ENCODE data around the gene KREMEN1. TPM values are rescaled to one million over a fixed set of nuclear protein-coding genes. Genes with fewer than 3 reads are reported as not detected.
A peak's percentile ranks its signal among the peaks of the same experiment; 100 is the strongest.

Gene KREMEN1
- total RNA-seq, 3 donors from 2014 or later: 18.3 to 35.1 (median 28.6) TPM

- Histone ChIP-seq H3K4me1 (ENCODE audit: low read depth) (peaks cover 30% of the 10 kb centered on the region), H3K4me3 (no peak overlapping the region), H3K9me3 (no peaks in the 10 kb centered on the region), H3K36me3 (ENCODE audit: low read depth) (no peaks in the 10 kb centered on the region)
- DNase-seq: no peak
- ATAC-seq: no peak
- TF ChIP-seq CTCF (IDR thresholded peaks at IDR 0.05): no peak
- intact Hi-C loops (cut with DNase I, micrococcal nuclease): no loop called here
These were observed 53.0 kb downstream of the KREMEN1 start for GRCh38 chr22:29125844-29126243.

- DNase-seq: no peak
- no peak for TF ChIP-seq CTCF (IDR thresholded peaks at IDR 0.05)
- H3K4me3 ChIP-seq: no peak overlapping the region
- no peaks in the 10 kb centered on the region for H3K36me3 ChIP-seq (ENCODE audit: low read depth)
- H3K4me1 ChIP-seq (ENCODE audit: low read depth): peaks cover 30% of the 10 kb centered on the region
- ATAC-seq: peak; percentile 87
- no peaks in the 10 kb centered on the region for H3K9me3 ChIP-seq
- intact Hi-C loops (cut with DNase I, micrococcal nuclease): no loop called here
These were observed 54.0 kb downstream of the KREMEN1 start for GRCh38 chr22:29126670-29127395.

- ATAC-seq (peak; percentile 28), DNase-seq (no peak)
- H3K4me3 ChIP-seq: no peak overlapping the region
- H3K36me3 ChIP-seq (ENCODE audit: low read depth): no peaks in the 10 kb centered on the region
- intact Hi-C loops (cut with DNase I, micrococcal nuclease): no loop called here
- TF ChIP-seq CTCF (IDR thresholded peaks at IDR 0.05): no peak
- peaks cover 28% of the 10 kb centered on the region for H3K4me1 ChIP-seq (ENCODE audit: low read depth)
- no peaks in the 10 kb centered on the region for H3K9me3 ChIP-seq
These were observed 56.3 kb downstream of the KREMEN1 start for GRCh38 chr22:29128891-29129807.

GRCh38 chr22:29129808-29130140 lies 56.9 kb downstream of the KREMEN1 start:
- H3K36me3 ChIP-seq (ENCODE audit: low read depth): no peaks in the 10 kb centered on the region
- peaks cover 23% of the 10 kb centered on the region for H3K4me1 ChIP-seq (ENCODE audit: low read depth)
- intact Hi-C loops (cut with DNase I, micrococcal nuclease): no loop called here
- TF ChIP-seq CTCF (IDR thresholded peaks at IDR 0.05): no peak
- ATAC-seq (no peak), DNase-seq (no peak)
- H3K9me3 ChIP-seq: no peaks in the 10 kb centered on the region
- no peak overlapping the region for H3K4me3 ChIP-seq

GRCh38 chr22:29130476-29130875 lies 57.6 kb downstream of the KREMEN1 start:
- intact Hi-C loops (cut with DNase I, micrococcal nuclease): no loop called here
- DNase-seq (no peak), ATAC-seq (no peak)
- Histone ChIP-seq H3K4me1 (ENCODE audit: low read depth) (peaks cover 16% of the 10 kb centered on the region), H3K9me3 (no peaks in the 10 kb centered on the region), H3K4me3 (no peak overlapping the region), H3K36me3 (ENCODE audit: low read depth) (no peaks in the 10 kb centered on the region)
- no peak for TF ChIP-seq CTCF (IDR thresholded peaks at IDR 0.05)
